Fibroblast of the aortic adventitia (primary cell): Measurements from ENCODE around the gene SP2. TPM values are rescaled to one million over a fixed set of nuclear protein-coding genes. Genes with fewer than 3 reads are reported as not detected.
"Not testable (repeated sequence)": the region's sequence is repeated elsewhere in the genome, so short reads cannot be mapped to it uniquely, and the experiment has no call there.

Experiments
- DNase-seq: peaks from one replicate; pipeline ENCODE4 v3.0.0-alpha.2; 2010; ENCODE audit warnings: low read depth
- H3K4me3 ChIP-seq: 2 replicates; pipeline ENCODE4 v1.5.1; 2011; ENCODE audit warnings: low read depth, mild to moderate bottlenecking, control low read depth, low read length, moderate library complexity
- CTCF ChIP-seq: IDR thresholded peaks from 2 replicates; pipeline ENCODE4 v1.5.1; 2011; ENCODE audit warnings: mild to moderate bottlenecking, low read length, control low read depth, inconsistent platforms; ENCODE audit not compliant: insufficient read depth
- total RNA-seq: library from RNA; depleted of rRNA; stranded (reverse); fragments of >200 nt; gene quantifications from 2 replicates; pipeline ENCODE4 v1.2.3, GENCODE V29; 2012; ENCODE audit warnings: low replicate concordance

The SP2 gene
- total RNA-seq, 1 donor: 3.7 TPM

DNA sequence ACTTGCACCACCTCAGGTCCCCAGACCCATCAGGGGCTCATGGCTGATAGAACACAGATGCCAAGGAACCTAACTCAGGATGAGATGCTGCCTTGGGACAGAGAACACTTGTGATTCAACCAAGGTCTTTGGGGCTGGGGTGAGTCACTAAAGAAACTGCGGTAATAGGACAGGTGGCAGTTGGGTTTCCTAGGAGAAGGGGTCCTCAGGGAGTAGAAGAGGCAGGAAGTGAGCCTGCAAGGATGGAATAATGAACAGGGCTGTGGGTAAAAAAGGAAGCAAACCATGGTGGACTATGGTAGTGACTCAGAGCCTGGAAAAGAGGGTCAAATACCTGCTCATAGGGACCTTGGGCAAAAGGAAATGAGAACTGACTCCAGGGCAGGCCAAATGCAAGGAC lies 38.8 kb downstream of the SP2 start:
- no peak overlapping the region for H3K4me3 ChIP-seq
- no peak for DNase-seq
- TF ChIP-seq CTCF: no peak

- DNase-seq, H3K4me3 ChIP-seq: not testable (repeated sequence)
Observed at GRCh38 chr17:47935468-47935867, 39.4 kb downstream of the SP2 start.

GRCh38 chr17:47935961-47936360 lies 39.9 kb downstream of the SP2 start:
- TF ChIP-seq CTCF: no peak
- DNase-seq: peak; percentile 85
- no peak overlapping the region for H3K4me3 ChIP-seq

DNA sequence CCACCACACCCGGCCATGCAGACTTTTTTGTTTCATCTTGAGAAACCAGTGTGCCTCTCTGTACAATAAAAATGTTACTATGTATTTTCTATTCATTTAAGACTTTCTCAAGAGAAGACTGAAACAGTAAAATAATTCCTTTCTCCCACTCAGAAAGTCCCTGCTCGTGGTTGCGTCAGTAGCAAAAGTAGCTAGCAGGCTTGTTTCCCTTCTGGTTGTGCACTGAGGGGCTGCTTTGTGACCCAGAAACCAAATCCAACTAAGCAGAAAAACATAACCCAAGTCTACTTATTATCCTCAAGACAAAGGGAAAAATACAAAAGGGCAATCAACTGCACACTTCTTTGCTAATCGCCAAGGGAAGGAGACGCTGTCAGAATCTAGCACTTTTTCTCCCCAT lies 41.9 kb downstream of the SP2 start:
- TF ChIP-seq CTCF: no peak
- H3K4me3 ChIP-seq: no peak overlapping the region
- DNase-seq: no peak

GRCh38 chr17:47941246-47942095 lies 45.4 kb downstream of the SP2 start, which contains the start of gene PNPO:
Gene PNPO (plus strand): TSS chr17:47941571. CDS start chr17:47941676, 105 bp downstream.
- DNase-seq: peak; percentile 99
- peak within 1 kb of the TSS; percentile 90 for H3K4me3 ChIP-seq
- TF ChIP-seq CTCF: peak; percentile 12

- no peak for DNase-seq
- TF ChIP-seq CTCF: no peak
- peak overlapping the region; percentile 90 for H3K4me3 ChIP-seq
Observed at GRCh38 chr17:47942096-47942510, 46.1 kb downstream of the SP2 start.

- no peak for DNase-seq
- H3K4me3 ChIP-seq: peak overlapping the region; percentile 90
- TF ChIP-seq CTCF: no peak
Observed at GRCh38 chr17:47942568-47942967, 46.5 kb downstream of the SP2 start.
